GM18499 (cell line): Measurements from ENCODE around the gene CYP4F11.
"Not testable (repeated sequence)": the region's sequence is repeated elsewhere in the genome, so short reads cannot be mapped to it uniquely, and the experiment has no call there.

ENCODE experiments used
- ATAC-seq: cut with Tn5 transposase; IDR thresholded peaks from one replicate; pipeline ENCODE4 v1.9.1; 2021; ENCODE audit warnings: moderate number of reproducible peaks; ENCODE audit not compliant: insufficient read depth, unreplicated experiment

The CYP4F11 gene

GRCh38 chr19:15885919-15886318 lies 48.4 kb downstream of the CYP4F11 start:
- ATAC-seq: no peak

GRCh38 chr19:15885167-15885566 lies 49.2 kb downstream of the CYP4F11 start:
- no peak for ATAC-seq

GRCh38 chr19:15883329-15883728 lies 51.0 kb downstream of the CYP4F11 start:
- not testable (repeated sequence) for ATAC-seq

GRCh38 chr19:15874821-15875474 lies 59.4 kb downstream of the CYP4F11 start:
- no peak for ATAC-seq

GRCh38 chr19:15873771-15874170 lies 60.6 kb downstream of the CYP4F11 start:
- ATAC-seq: not testable (repeated sequence)

- ATAC-seq: no peak
Measured at GRCh38 chr19:15871570-15871969, 62.8 kb downstream of the CYP4F11 start.

- ATAC-seq: no peak
Measured at GRCh38 chr19:15869873-15870272, 64.5 kb downstream of the CYP4F11 start.

GRCh38 chr19:15869109-15869555 lies 65.2 kb downstream of the CYP4F11 start:
- no peak for ATAC-seq

- no peak for ATAC-seq
Measured at GRCh38 chr19:15866636-15867035, 67.7 kb downstream of the CYP4F11 start.

- ATAC-seq: no peak
Measured at GRCh38 chr19:15864824-15865223, 69.5 kb downstream of the CYP4F11 start.

- ATAC-seq: no peak
Measured at GRCh38 chr19:15863272-15863671, 71.1 kb downstream of the CYP4F11 start.

- ATAC-seq: no peak
Measured at GRCh38 chr19:15862444-15862843, 71.9 kb downstream of the CYP4F11 start.
